Bronchial epithelial cell (primary cell): ENCODE data around the gene SP9. TPM values are rescaled to one million over a fixed set of nuclear protein-coding genes. Genes with fewer than 3 reads are reported as not detected.

Experiments used
- DNase-seq: peaks from one replicate; pipeline ENCODE4 v3.0.0-alpha.2; 2010; ENCODE audit warnings: low read depth
- FAIRE-seq: peaks from 2 replicates; lab custom pipeline; 2011; peaks lifted over from hg19 to GRCh38; lab: Jason Lieb, UNC
- H3K27me3 ChIP-seq: 2 replicates; pipeline ENCODE4 v1.5.1; 2011; ENCODE audit warnings: low read length; ENCODE audit not compliant: control insufficient read depth, insufficient read depth
- H3K36me3 ChIP-seq: 2 replicates; pipeline ENCODE4 v1.5.1; 2011; ENCODE audit warnings: low read length; ENCODE audit not compliant: control insufficient read depth, insufficient read depth
- H3K4me3 ChIP-seq: 2 replicates; pipeline ENCODE4 v1.5.1; 2011; ENCODE audit warnings: mild to moderate bottlenecking, low read depth, low read length, control low read depth
- total RNA-seq: library from RNA; depleted of rRNA; stranded (reverse); fragments of >200 nt; gene quantifications from 2 replicates; pipeline ENCODE4 v1.2.1, GENCODE V29; 2014
- TF ChIP-seq, protein P1 (sequence below): IDR thresholded peaks from 2 replicates; pipeline ENCODE4 v1.5.1; 2011; ENCODE audit warnings: mild to moderate bottlenecking, moderate library complexity, low read length, control low read depth, inconsistent platforms; ENCODE audit not compliant: insufficient read depth, severe bottlenecking

SP9 gene
- total RNA-seq, 1 donor from 2014 or later = not detected

GRCh38 chr2:174322149-174322548 lies 12.6 kb upstream of the SP9 start:
- Histone ChIP-seq H3K27me3 (peaks cover 11% of the 10 kb centered on the region), H3K36me3 (no peaks in the 10 kb centered on the region), H3K4me3 (no peak overlapping the region)
- no peak for FAIRE-seq
- DNase-seq = no peak
- TF ChIP-seq, protein P1, sequence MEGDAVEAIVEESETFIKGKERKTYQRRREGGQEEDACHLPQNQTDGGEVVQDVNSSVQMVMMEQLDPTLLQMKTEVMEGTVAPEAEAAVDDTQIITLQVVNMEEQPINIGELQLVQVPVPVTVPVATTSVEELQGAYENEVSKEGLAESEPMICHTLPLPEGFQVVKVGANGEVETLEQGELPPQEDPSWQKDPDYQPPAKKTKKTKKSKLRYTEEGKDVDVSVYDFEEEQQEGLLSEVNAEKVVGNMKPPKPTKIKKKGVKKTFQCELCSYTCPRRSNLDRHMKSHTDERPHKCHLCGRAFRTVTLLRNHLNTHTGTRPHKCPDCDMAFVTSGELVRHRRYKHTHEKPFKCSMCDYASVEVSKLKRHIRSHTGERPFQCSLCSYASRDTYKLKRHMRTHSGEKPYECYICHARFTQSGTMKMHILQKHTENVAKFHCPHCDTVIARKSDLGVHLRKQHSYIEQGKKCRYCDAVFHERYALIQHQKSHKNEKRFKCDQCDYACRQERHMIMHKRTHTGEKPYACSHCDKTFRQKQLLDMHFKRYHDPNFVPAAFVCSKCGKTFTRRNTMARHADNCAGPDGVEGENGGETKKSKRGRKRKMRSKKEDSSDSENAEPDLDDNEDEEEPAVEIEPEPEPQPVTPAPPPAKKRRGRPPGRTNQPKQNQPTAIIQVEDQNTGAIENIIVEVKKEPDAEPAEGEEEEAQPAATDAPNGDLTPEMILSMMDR = no peak

DNA sequence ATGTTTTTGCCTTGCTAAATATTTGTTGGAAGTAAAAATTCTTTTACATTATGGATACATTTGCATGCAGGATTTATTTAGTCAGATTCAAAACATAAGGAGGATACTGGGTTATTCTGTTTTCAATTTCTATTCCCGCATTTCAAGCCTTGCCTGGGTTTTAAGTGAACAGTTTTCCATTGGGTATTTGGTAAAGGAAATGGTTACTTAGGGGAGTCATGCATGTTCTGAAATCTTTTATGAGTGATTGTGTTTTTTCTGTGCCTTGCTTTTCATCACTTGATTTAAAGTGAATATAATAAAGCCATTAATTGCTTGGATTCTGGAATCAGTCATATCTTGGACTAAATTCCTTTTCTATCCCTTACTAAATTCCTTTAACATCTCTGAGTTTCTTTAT lies 12.0 kb upstream of the SP9 start:
- no peak for FAIRE-seq
- no peak for DNase-seq
- TF ChIP-seq, protein P1 = no peak
- Histone ChIP-seq H3K27me3 (peaks cover 16% of the 10 kb centered on the region), H3K4me3 (no peak overlapping the region), H3K36me3 (no peaks in the 10 kb centered on the region)

- no peak overlapping the region for H3K4me3 ChIP-seq
- FAIRE-seq (no peak), DNase-seq (no peak)
- TF ChIP-seq, protein P1 = no peak
- no peaks in the 10 kb centered on the region for H3K36me3 ChIP-seq
- peaks cover 31% of the 10 kb centered on the region for H3K27me3 ChIP-seq
Measured at GRCh38 chr2:174324530-174324929, 10.2 kb upstream of the SP9 start.

DNA sequence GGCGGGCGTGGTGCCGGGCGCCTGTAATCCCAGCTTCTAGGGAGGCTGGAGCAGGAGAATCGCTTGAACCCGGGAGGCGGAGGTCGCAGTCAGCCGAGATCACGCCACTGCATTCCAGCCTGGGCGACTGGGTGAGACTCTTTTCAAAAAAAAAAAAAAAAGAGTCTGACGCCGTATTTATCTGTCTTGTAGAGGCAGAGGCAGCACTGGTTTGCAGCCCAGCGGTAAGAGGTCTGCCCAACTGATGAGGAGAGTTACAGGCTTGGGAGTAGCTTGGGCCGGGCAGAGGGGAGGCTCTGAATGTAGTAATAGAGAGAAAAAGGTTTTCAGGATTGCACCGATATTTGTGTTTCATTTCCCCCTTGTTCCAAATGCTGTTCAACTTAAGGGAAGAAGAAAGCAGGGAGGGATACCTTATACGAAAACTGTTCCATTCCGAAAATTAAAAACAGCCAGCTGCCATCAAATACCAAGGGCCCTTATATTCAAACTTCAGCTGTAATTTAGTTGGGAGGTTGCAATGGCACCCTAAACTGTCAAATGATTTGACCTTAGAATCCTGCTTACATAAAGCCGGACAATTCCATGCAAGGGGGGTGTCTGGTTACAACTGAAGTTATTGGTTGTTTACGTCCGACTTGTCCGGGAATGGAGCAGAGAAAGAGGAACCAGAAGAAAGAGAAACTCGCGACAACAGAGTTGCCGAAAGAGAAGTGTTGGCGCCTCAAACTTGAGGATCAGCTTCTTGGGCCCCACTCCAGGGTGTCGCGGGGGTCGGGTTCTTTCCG lies 9.2 kb upstream of the SP9 start:
- FAIRE-seq (no peak), DNase-seq (no peak)
- H3K27me3 ChIP-seq = peaks cover 39% of the 10 kb centered on the region
- TF ChIP-seq, protein P1 = no peak
- no peaks in the 10 kb centered on the region for H3K36me3 ChIP-seq
- peak overlapping the region; percentile 31 for H3K4me3 ChIP-seq

DNA sequence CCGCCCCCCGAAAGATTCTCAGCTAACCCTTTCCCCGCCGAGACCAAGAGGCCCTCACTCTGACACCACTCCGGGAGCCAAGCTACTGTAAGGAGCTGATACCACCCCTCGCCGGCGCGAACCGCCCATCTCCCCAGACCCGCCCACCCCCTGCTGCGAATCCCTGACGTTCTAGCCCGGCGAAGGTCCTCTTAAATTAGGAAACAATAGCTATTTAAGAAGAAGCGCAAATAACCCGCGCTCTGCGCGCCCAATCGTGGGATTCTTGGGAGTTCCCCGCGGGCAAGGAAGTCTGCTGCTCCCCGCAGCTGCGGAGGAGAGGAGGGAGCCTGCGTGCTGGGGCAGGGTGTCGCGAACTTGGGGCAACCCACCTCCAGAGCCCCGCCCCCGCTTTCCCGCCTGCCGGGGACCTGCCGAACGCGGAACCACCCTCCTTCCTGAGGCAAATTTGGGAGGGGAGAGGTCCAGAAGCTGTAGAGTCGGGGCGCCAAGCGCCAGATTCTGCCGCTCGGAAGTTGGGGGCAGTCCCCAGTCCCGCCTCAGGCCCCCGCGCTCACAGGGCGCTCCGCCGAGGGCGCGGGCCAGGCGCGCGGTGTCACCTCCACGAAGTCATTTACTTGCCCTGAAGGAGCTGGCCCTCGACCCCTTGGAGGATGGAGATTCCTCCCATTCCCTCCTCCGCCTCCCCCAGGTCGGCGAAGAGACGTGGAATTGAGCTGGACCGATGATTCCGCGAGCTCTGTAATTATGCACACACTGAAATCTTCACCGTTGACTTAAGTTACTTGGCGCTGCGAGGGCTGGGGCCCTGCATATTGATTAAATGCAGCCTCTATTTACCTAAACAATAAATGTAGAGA lies 8.4 kb upstream of the SP9 start:
- Histone ChIP-seq H3K27me3 (peaks cover 48% of the 10 kb centered on the region), H3K4me3 (peak overlapping the region; percentile 31), H3K36me3 (no peaks in the 10 kb centered on the region)
- TF ChIP-seq, protein P1 = no peak
- DNase-seq (no peak), FAIRE-seq (no peak)
